IPS-20b (cell line): ENCODE data around the gene UCHL5.
"Not testable (repeated sequence)": the region's sequence is repeated elsewhere in the genome, so short reads cannot be mapped to it uniquely, and the experiment has no call there.

Experiments used
- H3K27ac ChIP-seq: one replicate; pipeline ENCODE4 v1.5.1; 2013; ENCODE audit warnings: low read length
- H3K27me3 ChIP-seq: 2 replicates; pipeline ENCODE4 v1.6.1; 2013; ENCODE audit warnings: mild to moderate bottlenecking, low read length, inconsistent platforms; ENCODE audit not compliant: insufficient read depth
- H3K36me3 ChIP-seq: 2 replicates; pipeline ENCODE4 v1.6.1; 2013; ENCODE audit warnings: low read depth, mild to moderate bottlenecking, inconsistent platforms, low read length, moderate library complexity; ENCODE audit not compliant: insufficient read depth
- H3K4me1 ChIP-seq: 2 replicates; pipeline ENCODE4 v1.6.1; 2013; ENCODE audit warnings: mild to moderate bottlenecking, control low read depth, inconsistent platforms, low read length, moderate library complexity; ENCODE audit not compliant: insufficient read depth
- H3K4me3 ChIP-seq: 2 replicates; pipeline ENCODE4 v1.5.1; 2013; ENCODE audit warnings: mild to moderate bottlenecking, low read length, inconsistent platforms
- H3K9ac ChIP-seq: 2 replicates; pipeline ENCODE4 v1.6.1; 2013; ENCODE audit warnings: low read depth, mild to moderate bottlenecking, inconsistent platforms, low read length, moderate library complexity
- H3K9me3 ChIP-seq: 2 replicates; pipeline ENCODE4 v1.6.1; 2013; ENCODE audit warnings: mild to moderate bottlenecking, low read depth, low read length, inconsistent platforms; ENCODE audit not compliant: insufficient read depth

Gene UCHL5

DNA sequence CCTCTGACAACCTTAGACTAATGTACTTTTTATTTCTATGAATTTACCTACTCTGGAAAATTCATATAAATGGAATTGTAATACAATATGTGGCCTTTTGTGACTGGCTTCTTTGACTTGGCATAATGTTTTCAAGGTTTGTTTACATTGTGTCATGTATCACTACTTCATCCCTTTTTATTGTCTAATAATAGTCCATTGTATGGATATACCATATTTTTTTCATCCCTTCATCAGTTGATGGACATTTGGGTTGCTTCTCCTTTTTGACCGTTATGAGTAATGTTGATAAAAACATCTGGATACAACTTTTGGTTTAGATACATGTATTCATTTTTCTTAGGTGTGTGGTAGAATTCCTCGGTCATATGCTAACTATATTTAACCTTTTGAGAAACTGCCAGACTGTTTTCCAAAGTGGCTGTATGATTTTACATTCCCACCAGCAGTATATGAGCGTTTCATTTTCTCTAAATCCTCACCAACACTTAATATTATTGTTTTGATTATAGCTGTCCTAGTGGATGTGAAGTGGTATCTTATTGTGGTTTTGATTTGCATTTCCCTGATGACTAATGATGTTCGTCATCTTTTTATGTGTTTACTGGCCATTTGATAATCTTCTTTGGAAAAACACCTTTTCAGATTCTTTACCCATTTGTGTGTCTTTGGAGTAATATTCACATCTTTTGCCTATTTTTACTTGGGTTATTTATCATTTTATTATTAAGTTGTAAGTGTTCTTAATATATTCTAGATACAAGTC, 3.7 kb upstream of the UCHL5 start:
- H3K4me3 ChIP-seq, result no peak overlapping the region
- H3K9me3 ChIP-seq, result no peaks in the 10 kb centered on the region
- H3K4me1 ChIP-seq, result peaks cover 5% of the 10 kb centered on the region; the same call in 1 of the 2 replicates
- no peak overlapping the region for H3K27ac ChIP-seq
- no peak overlapping the region for H3K9ac ChIP-seq
- H3K27me3 ChIP-seq, result no peaks in the 10 kb centered on the region
- H3K36me3 ChIP-seq, result no peaks in the 10 kb centered on the region

- Histone ChIP-seq H3K9ac (peak overlapping the region; percentile 97; the same call in 1 of the 2 replicates), H3K27ac (no peak overlapping the region), H3K27me3 (no peaks in the 10 kb centered on the region), H3K4me3 (peak overlapping the region; percentile 96), H3K4me1 (peaks cover 5% of the 10 kb centered on the region; the same call in 1 of the 2 replicates), H3K36me3 (no peaks in the 10 kb centered on the region), H3K9me3 (no peaks in the 10 kb centered on the region)
These were observed 1.8 kb upstream of the UCHL5 start for GRCh38 chr1:193060938-193061337.

- Histone ChIP-seq H3K36me3 (no peaks in the 10 kb centered on the region), H3K4me1 (peaks cover 5% of the 10 kb centered on the region; the same call in 1 of the 2 replicates), H3K9ac (peak overlapping the region; percentile 97), H3K27ac (peak overlapping the region; percentile 98), H3K4me3 (peak overlapping the region; percentile 96), H3K27me3 (no peaks in the 10 kb centered on the region), H3K9me3 (no peaks in the 10 kb centered on the region)
These were observed 1.2 kb upstream of the UCHL5 start for GRCh38 chr1:193060406-193060805.

GRCh38 chr1:193060115-193060403, 899 bp upstream of the UCHL5 start:
- peaks cover 5% of the 10 kb centered on the region; the same call in 1 of the 2 replicates for H3K4me1 ChIP-seq
- H3K27ac ChIP-seq, result peak overlapping the region; percentile 98

GRCh38 chr1:193058529-193059281, 455 bp downstream of the UCHL5 start:
- H3K36me3 ChIP-seq, result no peaks in the 10 kb centered on the region
- peaks cover 5% of the 10 kb centered on the region; the same call in 1 of the 2 replicates for H3K4me1 ChIP-seq
- peak overlapping the region; percentile 97 for H3K27ac ChIP-seq
- H3K9me3 ChIP-seq, result no peaks in the 10 kb centered on the region
- peak overlapping the region; percentile 96 for H3K4me3 ChIP-seq
- H3K9ac ChIP-seq, result peak overlapping the region; percentile 97
- H3K27me3 ChIP-seq, result no peaks in the 10 kb centered on the region

More at GRCh38 chr1:193060115-193060403, 899 bp upstream of the UCHL5 start:
- Histone ChIP-seq H3K9ac (peak overlapping the region; percentile 97), H3K27me3 (no peaks in the 10 kb centered on the region), H3K36me3 (no peaks in the 10 kb centered on the region), H3K4me3 (peak overlapping the region; percentile 96), H3K9me3 (no peaks in the 10 kb centered on the region)

DNA sequence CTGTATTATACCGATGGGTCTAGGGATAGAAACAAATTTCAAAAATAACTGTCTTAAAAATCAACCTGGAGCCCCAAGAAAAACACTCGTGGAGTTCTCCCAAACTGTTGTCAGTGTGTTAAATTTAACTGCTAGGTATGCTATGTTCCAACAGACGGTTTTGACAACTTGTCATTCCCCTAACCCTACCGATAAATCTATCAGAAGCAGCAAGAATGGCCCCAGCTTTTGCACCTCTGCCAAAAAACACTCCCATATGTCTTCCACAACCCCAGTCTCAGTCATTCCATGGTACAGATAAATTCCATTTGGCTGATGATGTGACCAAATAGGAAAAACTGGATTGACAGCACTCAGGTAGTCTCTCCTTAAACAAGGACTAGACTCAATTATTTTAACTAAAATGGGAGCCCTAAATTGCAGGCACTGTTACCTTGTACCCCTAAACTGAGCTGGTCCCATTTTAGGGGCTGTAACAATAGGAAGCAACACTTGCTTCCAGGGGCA, 4.9 kb downstream of the UCHL5 start:
- no peak overlapping the region for H3K4me3 ChIP-seq
- peaks cover 18% of the 10 kb centered on the region for H3K36me3 ChIP-seq
- H3K27ac ChIP-seq, result no peak overlapping the region
- H3K9ac ChIP-seq, result no peak overlapping the region
- H3K4me1 ChIP-seq, result no peaks in the 10 kb centered on the region
- H3K27me3 ChIP-seq, result no peaks in the 10 kb centered on the region
- no peaks in the 10 kb centered on the region for H3K9me3 ChIP-seq

DNA sequence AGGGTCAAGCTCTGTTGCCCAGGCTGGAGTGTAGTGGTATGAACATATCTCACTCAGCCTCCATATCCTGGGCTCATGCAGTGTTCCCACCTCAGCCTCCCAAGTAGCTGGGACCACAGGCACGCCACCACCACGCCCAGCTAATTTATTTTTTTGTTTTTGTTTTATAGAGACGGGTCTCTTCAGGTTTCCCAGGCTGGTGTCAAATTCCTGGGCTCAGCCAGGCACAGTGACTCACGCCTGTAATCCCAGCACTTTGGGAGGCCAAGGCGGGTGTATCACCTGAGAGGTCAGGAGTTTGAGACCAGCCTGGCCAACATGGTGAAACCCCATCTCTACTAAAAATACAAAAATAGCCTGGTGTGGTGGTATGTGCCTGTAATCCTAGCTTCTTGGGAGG, 10.2 kb downstream of the UCHL5 start:
- H3K9ac ChIP-seq, H3K27me3 ChIP-seq, H3K27ac ChIP-seq, H3K4me1 ChIP-seq, H3K9me3 ChIP-seq, H3K4me3 ChIP-seq: not testable (repeated sequence)
- peaks cover 59% of the 10 kb centered on the region for H3K36me3 ChIP-seq

DNA sequence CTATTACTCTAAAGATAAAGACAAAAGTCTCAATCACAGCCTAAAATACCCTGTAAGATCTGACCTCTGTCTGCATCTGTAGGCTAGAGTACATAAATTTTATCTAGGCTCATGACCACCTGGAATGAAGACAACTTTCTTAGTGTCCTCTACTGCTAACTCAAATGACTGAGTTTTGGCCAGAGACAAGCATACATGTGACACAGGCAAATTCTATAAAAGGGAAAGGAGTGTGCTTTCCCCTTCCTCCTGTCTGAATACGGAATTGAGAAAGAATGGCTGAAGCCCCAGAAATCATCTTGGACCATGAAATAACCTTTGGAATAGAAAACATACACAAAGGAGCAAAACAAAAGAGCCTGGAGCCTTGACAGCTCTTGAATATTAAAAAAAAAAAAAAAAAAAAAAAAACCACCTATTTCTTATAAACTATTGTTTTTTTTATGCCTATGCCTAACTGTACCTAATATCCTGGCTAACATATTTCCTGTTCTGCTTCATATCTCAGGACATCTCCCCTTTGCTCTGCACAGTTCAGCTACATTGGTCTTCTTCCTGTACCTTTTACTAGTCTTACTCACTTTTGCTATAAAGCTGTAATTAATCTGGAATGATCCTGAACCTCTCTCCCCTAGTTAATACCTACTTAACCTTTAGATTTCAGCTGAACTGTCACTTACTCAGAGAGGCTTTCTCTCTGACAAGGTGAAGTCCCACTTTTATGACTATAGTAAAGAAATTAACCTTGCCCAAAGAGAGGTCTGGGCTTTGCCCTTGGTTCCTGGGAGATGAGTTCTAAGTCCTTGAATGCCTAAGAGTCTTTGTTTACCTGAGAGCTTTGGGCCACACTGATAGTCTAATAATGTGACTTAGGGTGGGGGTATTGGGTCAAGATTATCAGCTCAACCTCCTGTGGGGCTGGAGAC, 16.1 kb downstream of the UCHL5 start:
- H3K27me3 ChIP-seq, result no peaks in the 10 kb centered on the region
- H3K27ac ChIP-seq, result no peak overlapping the region
- peaks cover 35% of the 10 kb centered on the region for H3K36me3 ChIP-seq
- no peak overlapping the region for H3K4me3 ChIP-seq
- no peak overlapping the region for H3K9ac ChIP-seq
- H3K4me1 ChIP-seq, result peaks cover 7% of the 10 kb centered on the region; the same call in 1 of the 2 replicates
- no peaks in the 10 kb centered on the region for H3K9me3 ChIP-seq

DNA sequence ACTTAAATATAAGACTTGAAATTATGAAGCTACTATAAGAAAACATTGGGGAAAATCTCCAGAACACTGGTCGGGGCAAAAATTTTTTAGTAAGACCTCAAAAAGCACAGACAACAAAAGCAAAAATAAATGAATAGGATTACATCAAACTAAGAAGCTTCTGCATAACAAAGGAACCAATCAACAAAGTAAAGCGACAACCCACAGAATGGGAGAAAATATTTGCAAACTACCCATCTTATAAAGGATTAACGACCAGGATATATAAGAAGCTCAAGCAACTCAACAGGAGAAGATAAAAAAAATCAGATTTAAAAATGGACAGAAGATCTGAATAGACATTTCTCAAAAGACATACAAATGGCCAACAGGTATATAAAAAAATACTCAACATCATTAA, 19.1 kb downstream of the UCHL5 start:
- Histone ChIP-seq H3K9me3 (no peaks in the 10 kb centered on the region), H3K4me3 (no peak overlapping the region), H3K27me3 (no peaks in the 10 kb centered on the region), H3K9ac (no peak overlapping the region), H3K4me1 (no peaks in the 10 kb centered on the region), H3K27ac (no peak overlapping the region), H3K36me3 (peaks cover 11% of the 10 kb centered on the region; the same call in 1 of the 2 replicates)

DNA sequence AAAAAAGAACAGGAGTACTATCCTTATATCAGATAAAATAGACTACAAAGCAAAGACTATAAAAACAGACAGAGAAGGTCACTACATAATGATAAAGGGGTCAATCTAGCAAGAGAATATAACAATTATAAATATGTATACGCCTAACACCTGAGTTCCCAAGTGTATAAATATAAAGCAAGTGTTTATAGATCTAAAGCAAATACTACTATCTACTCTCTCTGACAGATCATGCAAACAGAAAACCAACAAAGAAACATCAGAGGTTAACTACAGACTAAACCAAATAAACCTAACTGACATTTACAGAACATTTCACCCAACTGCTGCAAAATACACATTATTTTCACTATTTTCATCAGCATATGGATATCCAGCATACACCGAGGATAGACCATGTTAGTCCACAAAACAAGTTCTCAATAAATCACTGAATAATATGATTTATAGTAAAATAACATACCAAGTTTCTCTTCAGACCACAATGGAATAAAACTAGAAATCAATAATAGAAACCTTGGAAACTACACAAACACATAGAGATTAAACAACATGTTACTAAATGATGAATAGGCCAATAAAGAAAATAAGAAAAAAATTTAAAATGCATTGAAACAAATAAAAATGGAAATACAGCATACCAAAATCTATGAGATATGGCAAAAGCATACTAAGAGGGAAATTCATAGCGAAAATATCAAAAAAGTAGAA, 22.7 kb downstream of the UCHL5 start:
- Histone ChIP-seq H3K4me3 (no peak overlapping the region), H3K4me1 (no peaks in the 10 kb centered on the region)

DNA sequence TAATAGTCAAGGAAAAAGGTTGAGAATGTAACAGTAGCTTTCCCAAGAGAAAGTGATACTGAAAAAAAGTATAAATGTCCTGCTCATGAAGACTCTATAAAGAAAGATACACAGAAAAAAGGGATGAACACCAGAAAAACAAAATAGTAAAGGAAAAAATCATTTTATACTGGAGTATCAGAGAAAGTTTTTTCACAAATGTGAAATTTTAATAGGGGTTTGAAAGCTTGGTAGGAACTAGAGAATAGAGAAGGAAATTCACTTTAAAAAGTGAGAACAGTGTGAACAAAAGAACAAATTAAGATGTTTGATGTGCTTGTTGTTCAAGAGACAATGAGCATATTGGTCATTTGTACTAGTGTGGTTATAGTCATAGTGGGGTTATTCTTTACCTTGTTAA, 25.6 kb downstream of the UCHL5 start:
- Histone ChIP-seq H3K4me3 (no peak overlapping the region), H3K4me1 (no peaks in the 10 kb centered on the region), H3K36me3 (peaks cover 7% of the 10 kb centered on the region; the same call in 1 of the 2 replicates), H3K9ac (no peak overlapping the region), H3K9me3 (no peaks in the 10 kb centered on the region), H3K27me3 (no peaks in the 10 kb centered on the region), H3K27ac (no peak overlapping the region)

More for the DNA sequence above, 22.7 kb downstream of the UCHL5 start:
- H3K27me3 ChIP-seq, result no peaks in the 10 kb centered on the region
- no peak overlapping the region for H3K27ac ChIP-seq
- no peak overlapping the region for H3K9ac ChIP-seq
- no peaks in the 10 kb centered on the region for H3K9me3 ChIP-seq
- H3K36me3 ChIP-seq, result no peaks in the 10 kb centered on the region
